ENCODE measurements around the gene GYG1.

- TF ChIP-seq EZH2phosphoT487 (IDR thresholded peaks at IDR 0.05; ENCODE audit: insufficient read depth, low read depth) (no peak), EZH2 (IDR thresholded peaks at IDR 0.05; ENCODE audit: insufficient read depth, poor library complexity, severe bottlenecking) (no peak)
Observed at GRCh38 chr3:149016242-149016641, 24.9 kb downstream of the GYG1 start.

Data from GM23248 (cell line).